Gastrocnemius medialis (tissue), 4 donors: ENCODE data around the gene TMCC3. TPM values are rescaled to one million over a fixed set of nuclear protein-coding genes. Genes with fewer than 3 reads are reported as not detected.
A peak's percentile ranks its signal among the peaks of the same experiment; 100 is the strongest.

Source experiments
- ATAC-seq, 2 donors: fragments of 150-250 bp; one replicate each; pipeline ENCODE4 v1.9.1; 2016
- DNase-seq, 2 donors: peaks; one replicate each; pipeline ENCODE4 v3.0.0-alpha.2; 2019
- H3K27ac ChIP-seq, 4 donors: fragments of 200-600 bp; sonication (generic); 1 replicate in 1 of 4; 2 replicates in 3 of 4; pipeline ENCODE4 v1.5.1; 2016 to 2018; ENCODE audit warnings: mild to moderate bottlenecking in 2 of 4, moderate library complexity in 1 of 4
- H3K27me3 ChIP-seq, 3 donors: fragments of 200-600 bp; sonication (generic) in 2 of 3; 1 replicate in 1 of 3; 2 replicates in 2 of 3; pipeline versions ENCODE4 v1.5.1 to v1.6.0; 2016 to 2019; ENCODE audit warnings: mild to moderate bottlenecking in 1 of 3, moderate library complexity in 1 of 3
- H3K36me3 ChIP-seq, 2 donors: fragments of 200-600 bp; sonication (generic) in 1 of 2; one replicate each; pipeline ENCODE4 v1.5.1; 2017 to 2018
- H3K4me1 ChIP-seq, 2 donors: fragments of 200-600 bp; sonication (generic) in 1 of 2; one replicate each; pipeline ENCODE4 v1.5.1; 2016 to 2017; ENCODE audit warnings: mild to moderate bottlenecking in 2 of 2
- H3K4me3 ChIP-seq, 4 donors: fragments of 200-600 bp; sonication (generic) in 3 of 4; 1 replicate in 1 of 4; 2 replicates in 3 of 4; pipeline ENCODE4 v1.5.1; 2016 to 2019; ENCODE audit warnings: mild to moderate bottlenecking in 2 of 4
- H3K9me3 ChIP-seq, 3 donors: fragments of 200-600 bp; sonication (generic) in 2 of 3; 1 replicate in 1 of 3; 2 replicates in 2 of 3; pipeline ENCODE4 v1.5.1; 2016 to 2019
- CTCF ChIP-seq, 5 experiments: fragments of 450-650 bp in 3 of 5; fragments of 200-600 bp in 2 of 5; sonication (generic) in 2 of 5; IDR thresholded peaks in 4 of 5; conservative IDR thresholded peaks in 1 of 5; 1 replicate in 4 of 5; 2 replicates in 1 of 5; pipeline ENCODE4 v1.5.1; 2016 to 2019; ENCODE audit warnings: antibody characterized with exemption in 5 of 5, mild to moderate bottlenecking in 3 of 5, moderate library complexity in 3 of 5
- POLR2A ChIP-seq, 2 donors: fragments of 450-650 bp; IDR thresholded peaks; one replicate each; pipeline ENCODE4 v1.6.1; 2017; ENCODE audit warnings: antibody characterized with exemption in 2 of 2, mild to moderate bottlenecking in 2 of 2, moderate library complexity in 2 of 2
- in situ Hi-C, 4 donors: fragments of 200-750 bp; cut with MboI; loops; one replicate each; pipeline versions ENCODE4 v1.15.0 to v1.8.0; 2017; ENCODE audit warnings: low sequenced_read_pairs in 4 of 4
- intact Hi-C: fragments of 100-400 bp; cut with DNase I; formaldehyde crosslinking; loops from one replicate; pipeline ENCODE4 v1.15.1; 2023; ENCODE audit warnings: low total_unique reads
- total RNA-seq, 4 donors: library from RNA; depleted of rRNA; stranded (reverse); fragments of >200 nt; gene quantifications; one replicate each; pipeline versions ENCODE4 v1.1.0 to v1.2.3, GENCODE V29; 2016

Gene TMCC3
- total RNA-seq, 4 donors from 2014 or later = 17.2 to 51.6 (median 39.5) TPM

GRCh38 chr12:94634717-94635116 lies 15.6 kb downstream of the TMCC3 start:
- ATAC-seq = no peak
- TF ChIP-seq POLR2A (IDR thresholded peaks at IDR 0.05) = no peak
- no peak for TF ChIP-seq CTCF (IDR thresholded peaks at IDR 0.05 in 4 of 5, conservative IDR thresholded peaks at IDR 0.05 in 1 of 5)
- no peak overlapping the region for H3K4me3 ChIP-seq
- H3K27me3 ChIP-seq = no peaks in the 10 kb centered on the region
- peaks cover 75 to 79% of the 10 kb centered on the region in 2 donors for H3K4me1 ChIP-seq
- in situ Hi-C loops = no loop called here
- no peak for DNase-seq
- H3K27ac ChIP-seq = peak overlapping the region in 3 of 4 donors; percentile 70 to 83 (median 82)
- H3K36me3 ChIP-seq = no peaks in the 10 kb centered on the region
- intact Hi-C loops = no loop called here
- no peaks in the 10 kb centered on the region for H3K9me3 ChIP-seq

DNA sequence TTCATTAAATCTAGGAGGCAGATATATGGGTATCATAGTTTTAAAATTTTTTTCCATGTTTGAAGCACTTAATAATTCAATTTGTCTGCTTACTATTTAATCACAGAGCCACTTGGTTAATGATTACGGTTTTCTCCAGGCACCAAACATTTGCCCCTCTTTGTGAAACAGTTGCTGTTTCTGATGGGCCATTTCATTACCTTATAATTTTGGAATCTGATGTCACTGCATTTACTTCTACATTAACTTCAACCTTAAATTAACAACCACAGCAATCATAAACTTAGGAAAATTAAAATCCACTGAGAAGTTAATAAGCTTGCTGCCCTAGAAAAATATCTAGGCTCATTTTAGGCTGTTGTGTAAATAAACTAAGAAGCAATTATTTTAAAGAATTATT lies 17.0 kb downstream of the TMCC3 start:
- intact Hi-C loops = no loop called here
- Histone ChIP-seq H3K4me3 (no peak overlapping the region), H3K27ac (peak overlapping the region in 1 of 4 donors; percentile 82), H3K27me3 (no peaks in the 10 kb centered on the region), H3K36me3 (no peaks in the 10 kb centered on the region), H3K9me3 (no peaks in the 10 kb centered on the region), H3K4me1 (peaks cover 71 to 80% of the 10 kb centered on the region in 2 donors)
- TF ChIP-seq CTCF (IDR thresholded peaks at IDR 0.05 in 4 of 5, conservative IDR thresholded peaks at IDR 0.05 in 1 of 5) (no peak), POLR2A (IDR thresholded peaks at IDR 0.05) (no peak)
- ATAC-seq (no peak), DNase-seq (no peak)
- in situ Hi-C loops = no loop called here

DNA sequence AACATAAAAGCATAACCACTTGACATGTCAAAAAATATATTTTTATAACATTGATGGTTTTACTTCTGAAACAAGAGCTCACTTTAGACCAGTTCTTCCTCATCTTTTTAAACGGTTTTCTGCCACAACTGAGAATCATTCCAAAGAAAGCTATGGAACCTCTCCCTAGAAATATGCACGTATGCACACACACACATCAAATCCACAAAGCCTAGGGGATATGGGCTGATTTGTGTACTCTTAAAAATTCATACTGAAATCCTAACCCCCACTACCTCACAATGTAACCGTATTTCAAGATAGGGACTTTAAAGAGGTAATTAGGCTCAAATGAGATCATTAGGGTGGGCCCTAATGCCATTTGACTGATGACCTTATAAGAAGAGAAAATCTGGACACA lies 19.3 kb downstream of the TMCC3 start:
- Histone ChIP-seq H3K9me3 (no peaks in the 10 kb centered on the region), H3K4me1 (peaks cover 53 to 63% of the 10 kb centered on the region in 2 donors), H3K27me3 (no peaks in the 10 kb centered on the region), H3K4me3 (no peak overlapping the region), H3K27ac (peak overlapping the region in 1 of 4 donors; percentile 24), H3K36me3 (no peaks in the 10 kb centered on the region)
- DNase-seq (no peak), ATAC-seq (no peak)
- TF ChIP-seq POLR2A (IDR thresholded peaks at IDR 0.05) = no peak
- in situ Hi-C loops (no loop called here), intact Hi-C loops (no loop called here)

GRCh38 chr12:94628819-94629472 lies 21.4 kb downstream of the TMCC3 start:
- Histone ChIP-seq H3K27me3 (no peaks in the 10 kb centered on the region), H3K4me3 (no peak overlapping the region), H3K4me1 (peaks cover 39 to 55% of the 10 kb centered on the region in 2 donors), H3K9me3 (no peaks in the 10 kb centered on the region), H3K36me3 (no peaks in the 10 kb centered on the region), H3K27ac (peak overlapping the region in 2 of 4 donors; percentile 23 to 29)
- TF ChIP-seq POLR2A (IDR thresholded peaks at IDR 0.05) (no peak), CTCF (IDR thresholded peaks at IDR 0.05 in 4 of 5, conservative IDR thresholded peaks at IDR 0.05 in 1 of 5) (no peak)
- in situ Hi-C loops (no loop called here), intact Hi-C loops (no loop called here)
- DNase-seq (no peak), ATAC-seq (no peak)

DNA sequence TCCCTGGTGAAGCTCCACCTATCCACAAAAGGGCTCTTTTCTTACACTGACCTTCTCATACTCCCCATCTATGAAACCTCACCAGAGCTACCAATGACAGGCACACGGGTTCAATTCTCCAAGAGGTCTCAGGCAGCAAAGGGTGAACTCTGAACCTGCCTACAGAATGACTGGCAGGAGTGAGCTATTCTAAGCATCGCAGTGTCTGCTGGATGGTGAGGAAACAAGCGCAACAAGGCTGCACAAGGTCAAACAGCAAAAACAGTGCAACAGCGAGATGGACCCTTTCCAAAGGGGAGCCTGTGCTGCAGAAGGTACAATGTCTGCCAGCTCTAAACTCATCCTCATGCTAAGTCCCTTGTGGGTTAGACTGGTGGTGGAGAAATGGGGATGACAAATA lies 22.0 kb downstream of the TMCC3 start:
- ATAC-seq = peak; percentile 40 to 84
- no peaks in the 10 kb centered on the region for H3K27me3 ChIP-seq
- no peak for DNase-seq
- H3K27ac ChIP-seq = peak overlapping the region in 3 of 4 donors; percentile 10 to 31 (median 23)
- peaks cover 37 to 55% of the 10 kb centered on the region in 2 donors for H3K4me1 ChIP-seq
- H3K4me3 ChIP-seq = no peak overlapping the region
- intact Hi-C loops = no loop called here
- H3K36me3 ChIP-seq = no peaks in the 10 kb centered on the region
- in situ Hi-C loops = no loop called here
- no peaks in the 10 kb centered on the region for H3K9me3 ChIP-seq
- TF ChIP-seq CTCF (IDR thresholded peaks at IDR 0.05 in 4 of 5, conservative IDR thresholded peaks at IDR 0.05 in 1 of 5) (no peak), POLR2A (IDR thresholded peaks at IDR 0.05) (no peak)
